ENCODE data around the gene IFT43. TPM values are rescaled to one million over a fixed set of nuclear protein-coding genes. Genes with fewer than 3 reads are reported as not detected.

The IFT43 gene
- total and polyA plus RNA-seq, 7 donors, result 10.4 to 23.6 (median 15.6) TPM

- no peaks in the 10 kb centered on the region for H3K9me3 ChIP-seq
- no peaks in the 10 kb centered on the region for H3K4me1 ChIP-seq
- H3K27me3 ChIP-seq (ENCODE audit: insufficient read depth in 3 of 3, low read length in 2 of 3), result peaks cover 0 to 3% (median 0%) of the 10 kb centered on the region in 3 donors
- TF ChIP-seq, protein P1, sequence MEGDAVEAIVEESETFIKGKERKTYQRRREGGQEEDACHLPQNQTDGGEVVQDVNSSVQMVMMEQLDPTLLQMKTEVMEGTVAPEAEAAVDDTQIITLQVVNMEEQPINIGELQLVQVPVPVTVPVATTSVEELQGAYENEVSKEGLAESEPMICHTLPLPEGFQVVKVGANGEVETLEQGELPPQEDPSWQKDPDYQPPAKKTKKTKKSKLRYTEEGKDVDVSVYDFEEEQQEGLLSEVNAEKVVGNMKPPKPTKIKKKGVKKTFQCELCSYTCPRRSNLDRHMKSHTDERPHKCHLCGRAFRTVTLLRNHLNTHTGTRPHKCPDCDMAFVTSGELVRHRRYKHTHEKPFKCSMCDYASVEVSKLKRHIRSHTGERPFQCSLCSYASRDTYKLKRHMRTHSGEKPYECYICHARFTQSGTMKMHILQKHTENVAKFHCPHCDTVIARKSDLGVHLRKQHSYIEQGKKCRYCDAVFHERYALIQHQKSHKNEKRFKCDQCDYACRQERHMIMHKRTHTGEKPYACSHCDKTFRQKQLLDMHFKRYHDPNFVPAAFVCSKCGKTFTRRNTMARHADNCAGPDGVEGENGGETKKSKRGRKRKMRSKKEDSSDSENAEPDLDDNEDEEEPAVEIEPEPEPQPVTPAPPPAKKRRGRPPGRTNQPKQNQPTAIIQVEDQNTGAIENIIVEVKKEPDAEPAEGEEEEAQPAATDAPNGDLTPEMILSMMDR (IDR thresholded peaks at IDR 0.05), result no peak
- 40 to 45% (median 44%) methylated on average over 16 of the region's 16 CpGs for WGBS, 3 donors
- no peak overlapping the region for H3K27ac ChIP-seq
- H3K4me3 ChIP-seq, result no peak overlapping the region
- H3K36me3 ChIP-seq (ENCODE audit: insufficient read depth in 1 of 2, low read depth in 1 of 2), result no peaks in the 10 kb centered on the region
- intact Hi-C loops (cut with DNase I), result no loop called here
- no peak for ATAC-seq
- DNase-seq, result no peak
Measured at GRCh38 chr14:76117789-76118484, 132.4 kb downstream of the IFT43 start.

DNA sequence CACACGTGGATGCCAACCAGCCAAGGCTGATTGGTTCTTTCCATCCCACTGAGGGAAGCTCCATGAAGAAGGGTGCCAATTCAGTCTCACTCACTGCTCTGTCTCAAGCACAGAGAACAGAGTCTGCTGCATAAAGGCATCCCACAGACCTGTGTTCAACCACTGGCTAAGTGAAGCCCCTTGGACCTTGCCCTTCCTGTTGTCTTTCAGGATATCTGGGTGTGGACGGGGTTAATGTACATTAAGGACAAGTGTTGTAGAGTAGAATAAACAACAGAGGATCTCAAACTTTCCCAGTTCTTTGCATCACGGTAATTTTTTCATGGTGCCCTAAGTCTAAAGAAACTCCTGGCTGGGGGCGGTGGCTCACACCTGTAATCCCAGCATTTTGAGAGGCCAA is 133.0 kb downstream of the IFT43 start:
- 79 to 87% (median 81%) methylated on average over 4 of the region's 4 CpGs for WGBS, 3 donors
- no peaks in the 10 kb centered on the region for H3K4me1 ChIP-seq
- H3K36me3 ChIP-seq (ENCODE audit: insufficient read depth in 1 of 2, low read depth in 1 of 2), result no peaks in the 10 kb centered on the region
- H3K27me3 ChIP-seq (ENCODE audit: insufficient read depth in 3 of 3, low read length in 2 of 3), result peaks cover 0 to 3% (median 0%) of the 10 kb centered on the region in 3 donors
- no peak overlapping the region for H3K27ac ChIP-seq
- H3K9me3 ChIP-seq, result no peaks in the 10 kb centered on the region
- TF ChIP-seq, protein P1 (IDR thresholded peaks at IDR 0.05), result no peak
- no peak overlapping the region for H3K4me3 ChIP-seq
- DNase-seq, result no peak
- no peak for ATAC-seq
- intact Hi-C loops (cut with DNase I), result no loop called here

DNA sequence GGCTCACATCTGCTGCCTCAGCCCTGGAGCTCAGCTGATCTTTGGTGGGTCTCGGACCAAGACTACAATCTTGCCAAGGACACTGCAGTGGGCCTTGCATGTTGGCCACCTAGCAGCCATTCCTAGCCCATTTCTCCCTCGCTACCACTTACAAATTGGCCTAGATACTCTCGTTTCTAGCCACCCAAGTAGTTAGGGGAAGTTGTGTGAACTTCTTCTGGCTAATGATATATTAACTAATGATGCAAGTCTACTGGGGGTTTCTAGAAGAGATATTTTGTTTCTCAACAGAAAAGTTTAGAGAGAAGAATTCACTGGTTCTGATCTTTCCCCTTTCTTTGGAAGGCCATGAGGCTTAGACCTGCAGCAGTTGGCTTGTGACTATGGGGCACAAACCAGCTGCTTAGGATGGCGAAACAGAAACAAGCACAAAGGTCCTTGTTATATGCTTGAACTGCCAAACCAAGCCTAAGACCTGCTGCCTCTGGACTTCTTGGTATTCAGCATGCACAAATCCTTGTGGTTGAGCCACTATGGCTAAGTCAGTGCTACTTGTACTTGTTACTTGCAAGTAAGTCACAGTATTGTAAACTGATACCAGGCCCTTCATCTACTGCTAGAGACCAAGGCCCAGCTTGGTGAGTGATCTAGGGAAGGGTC is 135.7 kb downstream of the IFT43 start:
- Histone ChIP-seq H3K9me3 (no peaks in the 10 kb centered on the region), H3K4me1 (no peaks in the 10 kb centered on the region), H3K27ac (no peak overlapping the region), H3K4me3 (no peak overlapping the region), H3K27me3 (ENCODE audit: insufficient read depth in 3 of 3, low read length in 2 of 3) (no peaks in the 10 kb centered on the region), H3K36me3 (ENCODE audit: insufficient read depth in 1 of 2, low read depth in 1 of 2) (no peaks in the 10 kb centered on the region)
- 66 to 94% (median 69%) methylated on average over 4 of the region's 4 CpGs for WGBS, 3 donors
- no peak for ATAC-seq
- intact Hi-C loops (cut with DNase I), result no loop called here
- DNase-seq, result no peak
- TF ChIP-seq, protein P1 (IDR thresholded peaks at IDR 0.05), result no peak

- no peaks in the 10 kb centered on the region for H3K36me3 ChIP-seq (ENCODE audit: insufficient read depth in 1 of 2, low read depth in 1 of 2)
- no peak overlapping the region for H3K27ac ChIP-seq
- intact Hi-C loops (cut with DNase I), result no loop called here
- no peak overlapping the region for H3K4me3 ChIP-seq
- peaks cover 0 to 7% (median 0%) of the 10 kb centered on the region in 3 donors for H3K27me3 ChIP-seq (ENCODE audit: insufficient read depth in 3 of 3, low read length in 2 of 3)
- no peaks in the 10 kb centered on the region for H3K9me3 ChIP-seq
- ATAC-seq (no peak), DNase-seq (no peak)
- TF ChIP-seq, protein P1 (IDR thresholded peaks at IDR 0.05), result no peak
- 67 to 76% (median 68%) methylated on average over 10 of the region's 10 CpGs for WGBS, 3 donors
- no peaks in the 10 kb centered on the region for H3K4me1 ChIP-seq
Measured at GRCh38 chr14:76123426-76124225, 138.1 kb downstream of the IFT43 start.
